Right atrium auricular region (tissue), 2 donors: ENCODE results near the gene DLG2. TPM values are rescaled to one million over a fixed set of nuclear protein-coding genes. Genes with fewer than 3 reads are reported as not detected.

Source experiments
- DNase-seq: peaks from one replicate; pipeline ENCODE4 v3.0.0-alpha.2; 2019; ENCODE audit warnings: low spot score
- H3K27ac ChIP-seq, 2 donors: fragments of 200-600 bp; sonication (generic); 1 replicate in 1 of 2; 2 replicates in 1 of 2; pipeline ENCODE4 v1.5.1; 2016 to 2019
- H3K27me3 ChIP-seq, 2 donors: fragments of 200-600 bp; sonication (generic); one replicate each; pipeline versions ENCODE4 v1.5.1 to v1.6.0; 2017 to 2019
- H3K36me3 ChIP-seq: fragments of 200-600 bp; sonication (generic); one replicate; pipeline ENCODE4 v1.5.1; 2016
- H3K4me1 ChIP-seq, 2 donors: fragments of 200-600 bp; sonication (generic); one replicate each; pipeline versions ENCODE4 v1.5.1 to v1.6.0; 2017 to 2019
- H3K4me3 ChIP-seq, 2 donors: fragments of 200-600 bp; sonication (generic); 1 replicate in 1 of 2; 2 replicates in 1 of 2; pipeline ENCODE4 v1.5.1; 2017 to 2019; ENCODE audit warnings: mild to moderate bottlenecking in 1 of 2, moderate library complexity in 1 of 2
- H3K9me3 ChIP-seq, 2 donors: fragments of 200-600 bp; sonication (generic); one replicate each; pipeline ENCODE4 v1.5.1; 2019
- CTCF ChIP-seq, 2 donors: fragments of 200-600 bp; sonication (generic); IDR thresholded peaks; one replicate each; pipeline ENCODE4 v1.5.1; 2019; ENCODE audit warnings: antibody characterized with exemption in 2 of 2
- total RNA-seq, 2 donors: library from RNA; depleted of rRNA; stranded (reverse); fragments of >200 nt; gene quantifications; one replicate each; pipeline ENCODE4 v1.1.0, GENCODE V29; 2016

Gene DLG2
- total RNA-seq, 2 donors from 2014 or later: 6.6 to 6.7 TPM

- Histone ChIP-seq H3K27ac (no peak overlapping the region), H3K4me1 (no peaks in the 10 kb centered on the region), H3K27me3 (no peaks in the 10 kb centered on the region), H3K9me3 (no peaks in the 10 kb centered on the region), H3K4me3 (no peak overlapping the region), H3K36me3 (no peaks in the 10 kb centered on the region)
- no peak for DNase-seq
- no peak for TF ChIP-seq CTCF (IDR thresholded peaks at IDR 0.05)
Observed at GRCh38 chr11:83717537-83717936, 1909.6 kb downstream of the DLG2 start.

GRCh38 chr11:83715927-83716535, 1911.1 kb downstream of the DLG2 start:
- Histone ChIP-seq H3K4me1 (no peaks in the 10 kb centered on the region), H3K27me3 (no peaks in the 10 kb centered on the region), H3K4me3 (no peak overlapping the region), H3K9me3 (no peaks in the 10 kb centered on the region), H3K36me3 (no peaks in the 10 kb centered on the region), H3K27ac (no peak overlapping the region)
- no peak for TF ChIP-seq CTCF (IDR thresholded peaks at IDR 0.05)
- no peak for DNase-seq

GRCh38 chr11:83713708-83714107, 1913.4 kb downstream of the DLG2 start:
- Histone ChIP-seq H3K4me3 (no peak overlapping the region), H3K9me3 (no peaks in the 10 kb centered on the region), H3K27ac (no peak overlapping the region), H3K36me3 (no peaks in the 10 kb centered on the region), H3K4me1 (no peaks in the 10 kb centered on the region), H3K27me3 (no peaks in the 10 kb centered on the region)
- no peak for TF ChIP-seq CTCF (IDR thresholded peaks at IDR 0.05)
- no peak for DNase-seq

- no peaks in the 10 kb centered on the region for H3K4me1 ChIP-seq
- no peak for TF ChIP-seq CTCF (IDR thresholded peaks at IDR 0.05)
- H3K4me3 ChIP-seq: no peak overlapping the region
- H3K9me3 ChIP-seq: no peaks in the 10 kb centered on the region
- H3K27me3 ChIP-seq: no peaks in the 10 kb centered on the region
- H3K27ac ChIP-seq: no peak overlapping the region
- no peaks in the 10 kb centered on the region for H3K36me3 ChIP-seq
- DNase-seq: no peak
Observed at GRCh38 chr11:83711106-83711527, 1916.0 kb downstream of the DLG2 start.

GRCh38 chr11:83709434-83709833, 1917.7 kb downstream of the DLG2 start:
- Histone ChIP-seq H3K4me3 (no peak overlapping the region), H3K4me1 (no peaks in the 10 kb centered on the region), H3K27me3 (no peaks in the 10 kb centered on the region), H3K9me3 (no peaks in the 10 kb centered on the region), H3K27ac (no peak overlapping the region), H3K36me3 (no peaks in the 10 kb centered on the region)
- no peak for TF ChIP-seq CTCF (IDR thresholded peaks at IDR 0.05)
- no peak for DNase-seq

GRCh38 chr11:83706566-83706965, 1920.6 kb downstream of the DLG2 start:
- DNase-seq: no peak
- no peaks in the 10 kb centered on the region for H3K27me3 ChIP-seq
- no peaks in the 10 kb centered on the region for H3K9me3 ChIP-seq
- H3K27ac ChIP-seq: no peak overlapping the region
- no peak for TF ChIP-seq CTCF (IDR thresholded peaks at IDR 0.05)
- no peaks in the 10 kb centered on the region for H3K4me1 ChIP-seq
- no peaks in the 10 kb centered on the region for H3K36me3 ChIP-seq
- no peak overlapping the region for H3K4me3 ChIP-seq
